HepG2 (cell line): ENCODE results near the gene PXDC1. TPM values are rescaled to one million over a fixed set of nuclear protein-coding genes. Genes with fewer than 3 reads are reported as not detected.

Source experiments
- ATAC-seq: fragments of 200-7000 bp; cut with Tn5 transposase; 3 replicates; pipeline ENCODE4 v1.9.1; 2020; ENCODE audit warnings: mild to moderate bottlenecking, moderate library complexity
- BruUV-seq: library from RNA; stranded (reverse); fragments of 400-500 nt; replicated peaks from 2 replicates; lab custom pipeline; 2021; lab: Mats Ljungman, UMichigan
- CTCF ChIA-PET: fragments of 300-600 bp; formaldehyde crosslinking; extraction: SDS; loops from one replicate; lab custom pipeline; 2021; ENCODE audit warnings: low total read pairs, inconsistent platforms, low intra/inter-chr PET ratio; lab: Yijun Ruan, JAX
- POLR2A ChIA-PET: fragments of 350-600 bp; sonication (Branson Sonifier 250); formaldehyde crosslinking; loops from one replicate; lab custom pipeline; 2020; ENCODE audit warnings: antibody characterized with exemption, inconsistent platforms; lab: Yijun Ruan, JAX
- DNase-seq: peaks from one replicate; pipeline ENCODE4 v3.0.0-alpha.2; 2015; ENCODE audit warnings: low spot score
- FAIRE-seq: peaks from 3 replicates; lab custom pipeline; 2011; peaks lifted over from hg19 to GRCh38; lab: Jason Lieb, UNC
- H2AFZ ChIP-seq: one replicate; pipeline ENCODE4 v1.6.1; 2011; ENCODE audit warnings: low read length, inconsistent platforms
- H3K27ac ChIP-seq: fragments of 300-600 bp; 3 replicates; pipeline ENCODE4 v1.8.0; 2011; ENCODE audit warnings: mixed run types, mild to moderate bottlenecking, mixed read lengths, low read length, inconsistent platforms; ENCODE audit not compliant: insufficient read depth; ENCODE audit errors: extremely low read length
- H3K27me3 ChIP-seq, 2 experiments: fragments of 200-600 bp in 1 of 2; 2 replicates in 1 of 2; 3 replicates in 1 of 2; pipeline versions ENCODE4 v1.6.0 to v1.8.0; 2011; ENCODE audit warnings: low read length in 2 of 2, mild to moderate bottlenecking in 2 of 2, moderate library complexity in 2 of 2, inconsistent platforms in 1 of 2; ENCODE audit not compliant: insufficient read depth in 2 of 2, control insufficient read depth in 1 of 2
- H3K36me3 ChIP-seq, 2 experiments: fragments of 200-600 bp in 1 of 2; replicated peaks in 1 of 2; 2 replicates in 1 of 2; 3 replicates in 1 of 2; pipeline versions ENCODE4 v1.5.1 to v1.8.0; 2011; ENCODE audit warnings: low read length in 2 of 2, inconsistent platforms in 1 of 2; ENCODE audit not compliant: insufficient read depth in 2 of 2, control insufficient read depth in 1 of 2
- H3K4me1 ChIP-seq: 2 replicates; pipeline ENCODE4 v1.5.1; 2012; ENCODE audit warnings: low read length, inconsistent platforms; ENCODE audit not compliant: insufficient read depth
- H3K4me2 ChIP-seq: 2 replicates; pipeline ENCODE4 v1.6.0; 2011; ENCODE audit warnings: low read depth, low read length, inconsistent platforms
- H3K4me3 ChIP-seq, 3 experiments: fragments of 200-600 bp in 1 of 3; sonication (generic), shearing (Covaris generic) in 1 of 3; replicated peaks in 1 of 3; 2 replicates each; pipeline ENCODE4 v1.5.1; 2011 to 2016; ENCODE audit warnings: low read length in 3 of 3, inconsistent platforms in 2 of 3, low read depth in 2 of 3, mild to moderate bottlenecking in 2 of 3, control low read depth in 1 of 3, mixed read lengths in 1 of 3; ENCODE audit not compliant: insufficient read depth in 1 of 3
- H3K79me2 ChIP-seq: one replicate; pipeline ENCODE4 v1.6.1; 2011; ENCODE audit warnings: low read length, inconsistent platforms; ENCODE audit not compliant: insufficient read depth
- H3K9ac ChIP-seq: 2 replicates; pipeline ENCODE4 v1.6.0; 2011; ENCODE audit warnings: mild to moderate bottlenecking, low read depth, low read length, inconsistent platforms; ENCODE audit not compliant: insufficient read depth
- H3K9me3 ChIP-seq: 2 replicates; pipeline ENCODE4 v1.5.1; 2012; ENCODE audit warnings: mild to moderate bottlenecking, low read length
- H4K20me1 ChIP-seq: 2 replicates; pipeline ENCODE4 v1.6.0; 2011; ENCODE audit warnings: inconsistent platforms, mild to moderate bottlenecking, low read length, moderate library complexity; ENCODE audit not compliant: insufficient read depth
- CEBPB ChIP-seq: IDR thresholded peaks from 2 replicates; pipeline ENCODE4 v1.6.1; 2011; ENCODE audit warnings: low read depth, low read length, improper control_type of control experiment, borderline replicate concordance
- FOXA1 ChIP-seq, 2 experiments: fragments of 450-650 bp in 1 of 2; sonication (generic) in 1 of 2; formaldehyde crosslinking in 1 of 2; IDR thresholded peaks; 2 replicates each; pipeline versions ENCODE4 v1.4.0 to v1.6.1; 2016 to 2020; ENCODE audit warnings: missing genetic modification reagents in 1 of 2
- KLF16 ChIP-seq, 2 experiments: sonication (generic) in 1 of 2; formaldehyde crosslinking in 1 of 2; IDR thresholded peaks; 2 replicates each; pipeline versions ENCODE4 v1.6.1 to v1.8.0; 2016 to 2023; ENCODE audit warnings: missing genetic modification reagents in 2 of 2, missing compliant biosample characterization in 1 of 2
- MIXL1 ChIP-seq: IDR thresholded peaks from 2 replicates; pipeline ENCODE4 v1.6.1; 2016
- NR3C1 ChIP-seq: sonication (generic); formaldehyde crosslinking; IDR thresholded peaks from 2 replicates; pipeline ENCODE4 v1.4.0; 2020; ENCODE audit warnings: missing genetic modification reagents
- PATZ1 ChIP-seq: sonication (generic); formaldehyde crosslinking; IDR thresholded peaks from 2 replicates; pipeline ENCODE4 v1.4.0; 2020; ENCODE audit warnings: missing genetic modification reagents
- PHB2 ChIP-seq: fragments of 450-650 bp; IDR thresholded peaks from 2 replicates; pipeline ENCODE4 v1.6.1; 2018; ENCODE audit not compliant: partially characterized antibody
- ZFP91 ChIP-seq: sonication (generic); formaldehyde crosslinking; IDR thresholded peaks from 2 replicates; pipeline ENCODE4 v1.9.0; 2022; ENCODE audit warnings: missing genetic modification reagents, mild to moderate bottlenecking, borderline replicate concordance
- ZNF121 ChIP-seq: sonication (generic); formaldehyde crosslinking; IDR thresholded peaks from 2 replicates; pipeline ENCODE4 v1.5.0; 2020; ENCODE audit warnings: mild to moderate bottlenecking, missing genetic modification reagents
- ZNF841 ChIP-seq: sonication (generic); formaldehyde crosslinking; IDR thresholded peaks from 2 replicates; pipeline ENCODE4 v1.8.1; 2023; ENCODE audit warnings: missing genetic modification reagents, borderline replicate concordance
- ZUFSP ChIP-seq: sonication (generic); formaldehyde crosslinking; IDR thresholded peaks from 2 replicates; pipeline ENCODE4 v1.9.0; 2021; ENCODE audit warnings: missing genetic modification reagents, mild to moderate bottlenecking, borderline replicate concordance
- WGBS: methylation state at CpG from one replicate; pipeline ENCODE4 v1.1.6; 2017; ENCODE audit warnings: low lambda C conversion rate; 5-methylcytosine and 5-hydroxymethylcytosine counted together
- in situ Hi-C: cut with HindIII; loops from 2 replicates; pipeline ENCODE4 v1.10.0; 2017; ENCODE audit warnings: low pct_unique_long_range_greater_than_20kb; ENCODE audit not compliant: extremely low pct_ligation_motif_present
- intact Hi-C: fragments of 100-400 bp; cut with micrococcal nuclease; formaldehyde crosslinking; loops from one replicate; pipeline ENCODE4 v1.10.0; 2022; ENCODE audit not compliant: unreplicated experiment
- polyA plus RNA-seq, 8 experiments: library from polyadenylated mRNA; depleted of rRNA in 3 of 8; stranded (reverse) in 7 of 8; unstranded in 1 of 8; fragments of >200 nt; fragmentation: Illumina TruSeq in 4 of 8; extraction: Trizol in 4 of 8; gene quantifications; 2 replicates each; pipeline versions ENCODE4 v1.2.1 to v1.2.3, GENCODE V29; 2011 to 2016; ENCODE audit warnings: low read depth in 4 of 8, missing spikeins in 1 of 8, mixed read lengths in 1 of 8; ENCODE audit not compliant: insufficient read depth in 1 of 8
- total RNA-seq, 5 experiments: library from RNA; depleted of rRNA; stranded (reverse); fragments of >200 nt; fragmentation: Illumina TruSeq; extraction: Trizol; gene quantifications; 2 replicates each; pipeline ENCODE4 v1.2.3, GENCODE V29; 2016; ENCODE audit warnings: low read depth in 1 of 5

The PXDC1 gene
- total and polyA plus RNA-seq, 2 of the 13 experiments (the other 11 are each of a cell fraction or from before 2014, with no cell fraction given): 32.4 to 34.7 TPM

- no peaks in the 10 kb centered on the region for H3K9me3 ChIP-seq
- CTCF ChIA-PET: no interaction called here
- in situ Hi-C loops: no loop called here
- H2AFZ ChIP-seq: no peak overlapping the region
- no TSS peak for BruUV-seq
- H3K9ac ChIP-seq: no peak overlapping the region
- no peaks in the 10 kb centered on the region for H4K20me1 ChIP-seq
- ATAC-seq: no peak
- no peaks in the 10 kb centered on the region for H3K27me3 ChIP-seq
- FAIRE-seq: no peak
- DNase-seq: no peak
- intact Hi-C loops: no loop called here
- H3K4me1 ChIP-seq: peaks cover 60% of the 10 kb centered on the region
- H3K36me3 ChIP-seq: no peaks in the 10 kb centered on the region
- no peak overlapping the region for H3K27ac ChIP-seq
- POLR2A ChIA-PET: interaction anchor here (1.1 kb wide), 1 partner anchor 45 kb away, joined by 3 read pairs; no protein-coding TSS in a partner anchor
- no peaks in the 10 kb centered on the region for H3K79me2 ChIP-seq
- no peak overlapping the region for H3K4me3 ChIP-seq
- H3K4me2 ChIP-seq: no peak overlapping the region
- TF ChIP-seq CEBPB: no peak
- no peak for TF ChIP-seq NR3C1
Measured at GRCh38 chr6:3794092-3794491, 42.6 kb upstream of the PXDC1 start.

- ChIA-PET CTCF (no interaction called here), POLR2A (interaction anchor here (1.1 kb wide), 1 partner anchor 44 kb away, joined by 3 read pairs; no protein-coding TSS in a partner anchor)
- H4K20me1 ChIP-seq: no peaks in the 10 kb centered on the region
- H3K79me2 ChIP-seq: peaks cover under 1% of the 10 kb centered on the region
- FAIRE-seq: no peak
- H3K4me2 ChIP-seq: no peak overlapping the region
- no peak overlapping the region for H3K27ac ChIP-seq
- H2AFZ ChIP-seq: no peak overlapping the region
- H3K4me3 ChIP-seq: no peak overlapping the region
- TF ChIP-seq PHB2: no peak
- no peak for TF ChIP-seq PATZ1 (CRISPR knock-in tag)
- TF ChIP-seq ZNF841 (CRISPR knock-in tag): no peak
- TF ChIP-seq FOXA1 (IDR thresholded peaks at IDR 0.05): no peak
- TF ChIP-seq FOXA1 (CRISPR knock-in tag; IDR thresholded peaks at IDR 0.05): no peak
- no peak for TF ChIP-seq ZFP91 (CRISPR knock-in tag)
- TF ChIP-seq KLF16 (CRISPR knock-in tag; IDR thresholded peaks at IDR 0.05): no peak
- no peak for TF ChIP-seq ZNF121 (CRISPR knock-in tag)
- TF ChIP-seq ZUFSP (CRISPR knock-in tag): no peak
- no peak for TF ChIP-seq MIXL1 (CRISPR knock-in tag)
- TF ChIP-seq, all 625 proteins: peak for 0
- in situ Hi-C loops (no loop called here), intact Hi-C loops (no loop called here)
- DNase-seq: no peak
- H3K9me3 ChIP-seq: no peaks in the 10 kb centered on the region
- no peak overlapping the region for H3K9ac ChIP-seq
- no peak for ATAC-seq
- WGBS: 90% methylated on average over 3 of the region's 3 CpGs
- no peaks in the 10 kb centered on the region for H3K36me3 ChIP-seq
- H3K4me1 ChIP-seq: peaks cover 60% of the 10 kb centered on the region
- no peaks in the 10 kb centered on the region for H3K27me3 ChIP-seq
- no TSS peak for BruUV-seq
Measured at GRCh38 chr6:3793545-3793944, 42.0 kb upstream of the PXDC1 start.
